NCI-H69 (cell line): Measurements from ENCODE around the gene ACOT8.

Experiments
- DNase-seq: peaks from one replicate; lab custom pipeline; 2025; lab: John Stamatoyannopoulos, UW

The ACOT8 gene

DNA sequence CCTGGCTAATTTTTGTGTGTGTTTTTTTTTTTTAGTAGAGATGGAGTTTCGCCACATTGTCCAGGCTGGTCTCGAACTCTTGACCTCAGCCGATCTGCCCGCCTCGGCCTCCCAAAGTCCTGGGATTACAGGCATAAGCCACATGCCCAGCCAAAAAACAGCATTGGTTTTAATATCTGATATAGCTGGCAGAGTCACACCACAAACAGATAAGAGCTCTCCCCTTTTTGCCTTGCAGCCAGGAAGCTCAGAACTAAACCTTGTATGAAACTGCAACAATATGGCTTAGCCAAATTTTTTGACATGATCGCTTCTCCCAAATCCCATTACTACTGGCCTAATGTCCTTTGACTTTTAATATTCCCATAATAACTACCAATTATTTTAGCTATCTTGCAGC lies 4.9 kb downstream of the ACOT8 start:
- no peak for DNase-seq

- DNase-seq: no peak
Observed at GRCh38 chr20:45851501-45851900, 5.7 kb downstream of the ACOT8 start.

DNA sequence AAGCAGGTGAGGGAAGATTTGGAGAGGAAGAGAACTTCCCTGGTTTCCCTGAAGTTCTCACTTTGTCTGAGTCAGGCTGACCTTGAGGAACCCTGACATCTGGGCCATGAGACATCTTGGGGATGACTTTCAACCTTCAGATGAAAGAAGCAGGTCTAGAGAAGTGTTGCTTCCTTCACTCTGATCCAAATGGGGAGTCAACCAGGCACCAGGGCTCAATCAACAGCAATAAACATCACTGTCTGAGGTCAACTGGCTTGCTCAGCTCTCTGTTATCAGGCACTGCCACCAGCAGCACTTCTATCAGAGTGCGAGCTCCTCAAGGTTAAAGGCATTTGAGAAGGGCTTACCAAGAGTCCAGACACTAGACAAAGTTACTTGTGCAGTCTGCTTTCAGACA lies 6.3 kb downstream of the ACOT8 start:
- no peak for DNase-seq

- DNase-seq: no peak
Observed at GRCh38 chr20:45850238-45850637, 7.0 kb downstream of the ACOT8 start.

- DNase-seq: no peak
Observed at GRCh38 chr20:45848969-45849582, 8.1 kb downstream of the ACOT8 start.

- DNase-seq: no peak
Observed at GRCh38 chr20:45848421-45848820, 8.8 kb downstream of the ACOT8 start.

DNA sequence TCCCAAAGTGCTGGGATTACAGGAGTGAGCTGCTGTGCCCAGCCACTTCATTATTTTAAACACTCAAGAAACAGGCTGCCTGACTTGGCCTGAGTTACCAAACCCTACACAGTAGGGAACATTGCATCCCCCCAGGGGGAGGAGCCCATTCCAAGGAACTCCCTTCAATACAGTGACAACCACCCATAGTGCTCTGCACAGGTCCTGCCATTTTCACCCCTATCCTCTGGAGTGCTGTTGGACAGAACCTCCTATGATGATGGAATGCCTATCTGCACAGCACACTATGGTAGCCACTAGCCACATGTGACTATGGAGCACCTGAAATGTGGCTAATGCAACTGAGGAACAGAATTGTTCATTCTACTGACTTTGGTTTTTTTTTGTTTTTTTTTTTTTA lies 11.7 kb downstream of the ACOT8 start:
- no peak for DNase-seq

- no peak for DNase-seq
Observed at GRCh38 chr20:45843506-45843905, 13.7 kb downstream of the ACOT8 start.

DNA sequence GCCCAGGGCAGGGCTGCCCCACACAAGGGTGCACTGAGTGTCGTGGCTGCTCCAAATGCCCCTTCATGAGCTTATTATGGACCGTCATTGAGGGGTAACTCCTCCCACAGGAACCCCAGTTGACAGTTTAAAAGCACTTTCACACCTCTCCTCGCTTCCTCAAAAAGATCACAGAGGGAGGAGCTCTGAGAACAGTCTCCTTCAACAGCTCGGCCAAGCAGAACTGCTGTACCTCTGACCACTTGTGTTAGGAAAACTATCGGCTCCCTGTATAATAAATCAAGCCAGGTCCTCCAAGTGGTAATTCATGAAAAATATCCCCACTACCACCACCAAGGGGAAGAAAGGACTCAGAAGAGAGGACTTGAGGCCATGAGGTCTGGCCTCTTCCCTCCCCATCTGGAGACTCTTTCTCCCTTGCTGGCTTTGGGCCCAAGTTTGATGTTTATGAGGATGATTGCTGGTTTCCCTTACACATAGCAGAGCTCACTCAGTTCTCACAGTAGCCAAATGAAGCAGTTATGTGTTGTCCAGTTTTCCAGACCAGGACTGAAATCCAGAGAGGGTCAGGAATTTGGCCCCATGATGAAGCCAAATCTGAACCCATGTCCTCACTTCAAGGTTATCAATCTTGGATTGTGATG lies 14.9 kb downstream of the ACOT8 start:
- DNase-seq: peak; percentile 9

- no peak for DNase-seq
Observed at GRCh38 chr20:45841407-45842129, 15.6 kb downstream of the ACOT8 start.

- DNase-seq: no peak
Observed at GRCh38 chr20:45840700-45841198, 16.4 kb downstream of the ACOT8 start.

GRCh38 chr20:45836841-45837240 lies 20.4 kb downstream of the ACOT8 start:
- peak; percentile 61 for DNase-seq

- DNase-seq: no peak
Observed at GRCh38 chr20:45835825-45836224, 21.4 kb downstream of the ACOT8 start.

DNA sequence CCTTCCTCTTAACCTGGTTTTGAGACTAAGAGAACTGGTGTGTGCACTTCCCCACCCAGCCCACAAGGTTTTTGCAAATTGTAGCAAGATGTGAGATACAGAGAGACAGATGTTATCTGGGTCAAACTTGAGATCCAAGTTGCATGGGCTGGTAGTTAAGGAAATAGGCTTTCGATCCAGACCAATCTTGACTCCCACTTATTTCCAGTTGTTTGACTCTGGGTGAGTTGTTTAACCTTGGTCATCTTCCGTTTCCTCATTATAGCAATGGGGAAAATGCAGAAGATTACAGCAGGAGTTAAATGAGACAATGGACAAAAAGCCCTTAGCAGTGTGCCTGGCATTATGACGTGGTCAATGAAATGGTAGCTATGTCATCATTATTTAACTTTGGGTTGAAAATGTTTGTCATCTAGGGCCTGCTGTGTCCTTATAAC lies 21.8 kb downstream of the ACOT8 start:
- no peak for DNase-seq

- no peak for DNase-seq
Observed at GRCh38 chr20:45834797-45835161, 22.4 kb downstream of the ACOT8 start.

DNA sequence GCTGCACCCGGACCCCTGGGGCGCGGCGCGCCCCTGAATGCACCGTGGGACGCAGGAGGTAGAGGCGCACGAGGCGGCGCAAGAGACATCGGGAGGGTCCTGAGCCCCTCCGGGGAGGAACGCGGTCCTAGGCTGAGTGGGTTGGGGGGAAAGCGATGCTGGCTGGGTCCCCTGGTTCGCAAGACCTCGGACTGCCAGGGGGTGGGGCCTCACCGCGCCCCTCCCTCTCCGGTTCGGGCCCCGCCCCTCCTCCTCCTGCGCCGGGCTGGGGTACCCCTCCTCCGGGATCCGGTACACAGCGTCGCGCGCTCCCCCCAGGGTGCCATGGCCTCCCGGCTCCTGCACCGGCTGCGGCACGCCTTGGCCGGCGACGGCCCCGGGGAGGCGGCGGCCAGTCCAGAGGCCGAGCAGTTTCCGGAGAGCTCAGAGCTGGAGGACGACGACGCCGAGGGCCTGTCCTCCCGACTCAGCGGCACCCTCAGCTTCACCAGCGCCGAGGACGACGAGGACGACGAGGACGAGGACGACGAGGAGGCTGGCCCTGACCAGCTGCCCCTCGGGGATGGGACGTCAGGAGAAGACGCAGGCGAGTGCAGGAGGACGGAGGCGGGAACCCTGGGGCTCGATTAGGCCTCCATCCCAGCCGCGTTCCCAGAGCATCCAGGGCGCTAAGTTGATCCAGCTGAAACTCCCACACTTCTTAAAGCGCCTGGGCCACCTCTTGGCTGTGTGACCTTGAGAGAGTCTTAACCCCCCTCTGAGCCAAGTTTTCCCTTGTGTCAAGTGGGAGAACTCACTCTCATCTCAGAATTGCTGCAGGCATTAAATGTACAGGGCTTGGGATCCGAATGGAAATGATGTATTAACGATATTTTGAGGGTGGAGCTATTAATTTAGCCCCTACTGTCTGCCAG lies 23.1 kb downstream of the ACOT8 start:
- DNase-seq: peak; percentile 53

- peak; percentile 57 for DNase-seq
Observed at GRCh38 chr20:45833030-45833882, 23.9 kb downstream of the ACOT8 start, which contains the start of gene SNX21. Gene SNX21, plus strand, starts transcription at chr20:45833799. Its CDS starts 121 bp downstream, at chr20:45833920.

- DNase-seq: no peak
Observed at GRCh38 chr20:45832619-45833018, 24.6 kb downstream of the ACOT8 start.

- DNase-seq: peak; percentile 8
Observed at GRCh38 chr20:45829673-45830106, 27.5 kb downstream of the ACOT8 start.

DNA sequence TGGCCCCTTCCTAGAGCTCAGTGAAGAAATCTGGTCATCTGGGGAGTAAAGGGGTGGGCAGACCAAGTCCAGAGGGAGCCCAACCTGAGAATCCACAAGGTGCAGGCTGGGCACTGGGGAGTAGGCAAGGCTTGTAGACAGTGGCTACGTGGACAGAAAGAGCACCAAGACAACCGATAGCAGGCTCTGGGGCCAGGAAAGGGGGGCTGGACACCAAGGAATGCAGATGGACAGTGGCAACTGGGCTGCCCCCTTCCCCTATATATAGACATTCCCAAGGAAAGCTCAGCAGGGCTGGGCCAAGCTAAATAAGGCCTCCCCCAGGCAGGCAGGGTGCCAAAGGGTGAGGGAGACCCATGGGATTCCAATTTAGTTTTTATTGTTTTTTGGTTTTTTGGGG lies 28.6 kb downstream of the ACOT8 start:
- DNase-seq: no peak

- DNase-seq: no peak
Observed at GRCh38 chr20:45827712-45828111, 29.5 kb downstream of the ACOT8 start.
